Endothelial cell of umbilical vein (primary cell): Measurements from ENCODE around the gene TENT5C. TPM values are rescaled to one million over a fixed set of nuclear protein-coding genes. Genes with fewer than 3 reads are reported as not detected.

Experiments
- BruUV-seq: library from RNA; stranded (reverse); fragments of 400-500 nt; replicated peaks from 2 replicates; lab custom pipeline; 2021; lab: Mats Ljungman, UMichigan
- CTCF ChIA-PET: fragments of 300-600, 350-600 bp; sonication (Branson Sonifier 250); formaldehyde crosslinking; loops from one replicate; lab custom pipeline; 2021; ENCODE audit warnings: antibody characterized with exemption, inconsistent platforms; lab: Charles Lee
- POLR2A ChIA-PET: fragments of 300-600, 350-600 bp; sonication (Branson Sonifier 250); formaldehyde crosslinking; loops from one replicate; lab custom pipeline; 2021; ENCODE audit warnings: antibody characterized with exemption, inconsistent platforms; lab: Charles Lee
- DNase-seq: peaks from one replicate; pipeline ENCODE4 v3.0.0-alpha.2; 2011; ENCODE audit warnings: low read depth, low spot score
- FAIRE-seq: peaks from 2 replicates; lab custom pipeline; 2011; peaks lifted over from hg19 to GRCh38; lab: Jason Lieb, UNC
- H2AFZ ChIP-seq: 2 replicates; pipeline ENCODE4 v1.6.0; 2012; ENCODE audit warnings: low read depth, low read length, control low read depth, inconsistent platforms
- H3K27ac ChIP-seq: 2 replicates; pipeline ENCODE4 v1.5.1; 2011; ENCODE audit warnings: low read depth, mild to moderate bottlenecking, control low read depth, low read length, moderate library complexity; ENCODE audit not compliant: insufficient read depth
- H3K27me3 ChIP-seq, 2 experiments: 2 replicates each; pipeline versions ENCODE4 v1.6.0 to v1.6.1; 2011; ENCODE audit warnings: low read length in 2 of 2, mixed read lengths in 1 of 2; ENCODE audit not compliant: control insufficient read depth in 2 of 2, insufficient read depth in 2 of 2
- H3K36me3 ChIP-seq, 2 experiments: 2 replicates in 1 of 2; 3 replicates in 1 of 2; pipeline ENCODE4 v1.5.1; 2011; ENCODE audit warnings: low read length in 2 of 2, mild to moderate bottlenecking in 1 of 2, moderate library complexity in 1 of 2; ENCODE audit not compliant: control insufficient read depth in 2 of 2, insufficient read depth in 2 of 2; ENCODE audit errors: extremely low read depth in 1 of 2
- H3K4me1 ChIP-seq: 3 replicates; pipeline ENCODE4 v1.5.1; 2011; ENCODE audit warnings: mild to moderate bottlenecking, low read length; ENCODE audit not compliant: control insufficient read depth, insufficient read depth; ENCODE audit errors: extremely low read depth
- H3K4me2 ChIP-seq: 2 replicates; pipeline ENCODE4 v1.6.1; 2011; ENCODE audit warnings: low read length, control low read depth, mixed read lengths; ENCODE audit not compliant: insufficient read depth
- H3K4me3 ChIP-seq, 3 experiments: fragments of 200-600 bp in 1 of 3; sonication (generic), shearing (Covaris generic) in 1 of 3; replicated peaks in 1 of 3; 2 replicates each; pipeline ENCODE4 v1.5.1; 2011 to 2016; ENCODE audit warnings: control low read depth in 3 of 3, low read length in 3 of 3, mild to moderate bottlenecking in 2 of 3, inconsistent platforms in 1 of 3, low read depth in 1 of 3, moderate library complexity in 1 of 3; ENCODE audit not compliant: insufficient read depth in 1 of 3
- H3K79me2 ChIP-seq: 2 replicates; pipeline ENCODE4 v1.6.0; 2012; ENCODE audit warnings: low read length, inconsistent platforms; ENCODE audit not compliant: control insufficient read depth, insufficient read depth
- H3K9ac ChIP-seq: replicated peaks from 2 replicates; pipeline ENCODE3; 2011; ENCODE audit warnings: low read length, control low read depth; ENCODE audit not compliant: insufficient read depth; ENCODE audit errors: extremely low read depth
- H3K9me1 ChIP-seq: replicated peaks from 3 replicates; pipeline ENCODE4 v1.6.0; 2011; ENCODE audit warnings: mild to moderate bottlenecking, low read length; ENCODE audit not compliant: control insufficient read depth, insufficient read depth; ENCODE audit errors: extremely low read depth
- H3K9me3 ChIP-seq: replicated peaks from 2 replicates; pipeline ENCODE4 v1.5.1; 2012; ENCODE audit warnings: low read length, inconsistent platforms; ENCODE audit not compliant: control insufficient read depth, insufficient read depth
- H4K20me1 ChIP-seq: replicated peaks from 2 replicates; pipeline ENCODE3; 2011; ENCODE audit warnings: mild to moderate bottlenecking, low read length; ENCODE audit not compliant: control insufficient read depth, insufficient read depth; ENCODE audit errors: extremely low read depth
- EZH2 ChIP-seq: IDR thresholded peaks from 2 replicates; pipeline ENCODE4 v1.6.1; 2012; ENCODE audit warnings: borderline replicate concordance, low read depth, mild to moderate bottlenecking, moderate library complexity, low read length, inconsistent platforms; ENCODE audit not compliant: severe bottlenecking
- FOS ChIP-seq: IDR thresholded peaks from 2 replicates; pipeline ENCODE4 v1.6.1; 2011; ENCODE audit warnings: mild to moderate bottlenecking, low read length, moderate library complexity, borderline replicate concordance; ENCODE audit not compliant: insufficient read depth
- GATA2 ChIP-seq: IDR thresholded peaks from 2 replicates; pipeline ENCODE4 v1.7.0; 2011; ENCODE audit warnings: low read depth, mild to moderate bottlenecking, moderate library complexity, mixed read lengths, low read length; ENCODE audit not compliant: insufficient read length, insufficient read depth
- JUN ChIP-seq: IDR thresholded peaks from 2 replicates; pipeline ENCODE4 v1.6.1; 2011; ENCODE audit warnings: borderline replicate concordance, low read depth; ENCODE audit not compliant: insufficient read length, insufficient read depth
- MYC ChIP-seq: IDR thresholded peaks from one replicate; pipeline ENCODE4 v1.6.1; 2011; ENCODE audit warnings: mild to moderate bottlenecking, low read depth, low read length
- POLR2A ChIP-seq: IDR thresholded peaks from 2 replicates; pipeline ENCODE4 v1.6.1; 2012; ENCODE audit warnings: low read depth, mild to moderate bottlenecking, control low read depth, low read length
- POLR2AphosphoS5 ChIP-seq: IDR thresholded peaks from 2 replicates; pipeline ENCODE4 v1.6.1; 2012; ENCODE audit warnings: low read depth, mild to moderate bottlenecking, control low read depth, low read length, moderate library complexity; ENCODE audit not compliant: insufficient read depth
- dilution Hi-C: fragments of 300-500 bp; cut with MboI; formaldehyde crosslinking; loops from one replicate; pipeline ENCODE4 v1.15.0; 2019; ENCODE audit warnings: low sequenced_read_pairs; ENCODE audit not compliant: extremely low pct_ligation_motif_present
- intact Hi-C: fragments of 100-400 bp; cut with micrococcal nuclease; formaldehyde crosslinking; loops from one replicate; pipeline ENCODE4 v1.10.0; 2022
- polyA plus RNA-seq, 4 experiments: library from polyadenylated mRNA; depleted of rRNA in 3 of 4; stranded (reverse) in 3 of 4; unstranded in 1 of 4; fragments of >200 nt; gene quantifications; 2 replicates each; pipeline versions ENCODE4 v1.2.1 to v1.2.3, GENCODE V29; 2011 to 2012; ENCODE audit warnings: missing spikeins in 1 of 4
- total RNA-seq: library from RNA; stranded (reverse); gene quantifications from 2 replicates; pipeline ENCODE4 v1.2.3, GENCODE V29; 2021
- TF ChIP-seq, protein P1 (sequence below), 2 donors: IDR thresholded peaks; 1 replicate in 1 of 2; 2 replicates in 1 of 2; pipeline ENCODE4 v1.5.1; 2011; ENCODE audit warnings: low read length in 2 of 2, mild to moderate bottlenecking in 2 of 2, moderate library complexity in 2 of 2, control low read depth in 1 of 2, inconsistent platforms in 1 of 2, low read depth in 1 of 2; ENCODE audit not compliant: insufficient read depth in 1 of 2; ENCODE audit errors: extremely low read depth in 1 of 2
- TF ChIP-seq, protein P2 (sequence below): IDR thresholded peaks from 2 replicates; pipeline ENCODE4 v1.6.1; 2011; ENCODE audit not compliant: insufficient read depth, insufficient read length

The TENT5C gene
- total and polyA plus RNA-seq, 2 donors (not counting 3 experiments of a cell fraction or from before 2014, with no cell fraction given), result 0.06 to 0.22 TPM

GRCh38 chr1:117628343-117628742, 22.5 kb downstream of the TENT5C start:
- POLR2A ChIA-PET, result no interaction called here
- DNase-seq, result no peak
- no peak overlapping the region for H2AFZ ChIP-seq
- no peaks in the 10 kb centered on the region for H3K36me3 ChIP-seq
- FAIRE-seq, result no peak
- H3K4me1 ChIP-seq, result no peaks in the 10 kb centered on the region
- no peak overlapping the region for H3K9ac ChIP-seq
- peaks cover 4 to 8% of the 10 kb centered on the region in 2 experiments for H3K27me3 ChIP-seq
- TF ChIP-seq FOS (no peak), EZH2 (no peak), MYC (no peak), POLR2AphosphoS5 (no peak), JUN (no peak), POLR2A (no peak), GATA2 (no peak)
- TF ChIP-seq, protein P1, sequence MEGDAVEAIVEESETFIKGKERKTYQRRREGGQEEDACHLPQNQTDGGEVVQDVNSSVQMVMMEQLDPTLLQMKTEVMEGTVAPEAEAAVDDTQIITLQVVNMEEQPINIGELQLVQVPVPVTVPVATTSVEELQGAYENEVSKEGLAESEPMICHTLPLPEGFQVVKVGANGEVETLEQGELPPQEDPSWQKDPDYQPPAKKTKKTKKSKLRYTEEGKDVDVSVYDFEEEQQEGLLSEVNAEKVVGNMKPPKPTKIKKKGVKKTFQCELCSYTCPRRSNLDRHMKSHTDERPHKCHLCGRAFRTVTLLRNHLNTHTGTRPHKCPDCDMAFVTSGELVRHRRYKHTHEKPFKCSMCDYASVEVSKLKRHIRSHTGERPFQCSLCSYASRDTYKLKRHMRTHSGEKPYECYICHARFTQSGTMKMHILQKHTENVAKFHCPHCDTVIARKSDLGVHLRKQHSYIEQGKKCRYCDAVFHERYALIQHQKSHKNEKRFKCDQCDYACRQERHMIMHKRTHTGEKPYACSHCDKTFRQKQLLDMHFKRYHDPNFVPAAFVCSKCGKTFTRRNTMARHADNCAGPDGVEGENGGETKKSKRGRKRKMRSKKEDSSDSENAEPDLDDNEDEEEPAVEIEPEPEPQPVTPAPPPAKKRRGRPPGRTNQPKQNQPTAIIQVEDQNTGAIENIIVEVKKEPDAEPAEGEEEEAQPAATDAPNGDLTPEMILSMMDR (IDR thresholded peaks at IDR 0.05; ENCODE audit: extremely low read depth in 1 of 2, insufficient read depth in 1 of 2, low read depth in 1 of 2, low read length in 2 of 2), result no peak
- TF ChIP-seq, protein P2, sequence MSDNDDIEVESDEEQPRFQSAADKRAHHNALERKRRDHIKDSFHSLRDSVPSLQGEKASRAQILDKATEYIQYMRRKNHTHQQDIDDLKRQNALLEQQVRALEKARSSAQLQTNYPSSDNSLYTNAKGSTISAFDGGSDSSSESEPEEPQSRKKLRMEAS, result no peak
- no peak overlapping the region for H3K4me3 ChIP-seq
- H3K9me1 ChIP-seq, result no peaks in the 10 kb centered on the region
- dilution Hi-C loops, result no loop called here
- BruUV-seq, result no TSS peak
- H3K9me3 ChIP-seq, result no peaks in the 10 kb centered on the region
- no peak overlapping the region for H3K27ac ChIP-seq
- intact Hi-C loops, result no loop called here
- no peaks in the 10 kb centered on the region for H4K20me1 ChIP-seq
- no peaks in the 10 kb centered on the region for H3K79me2 ChIP-seq
- CTCF ChIA-PET, result interaction anchor here (0.6 to 1.3 kb wide), 3 partner anchors 8 to 126 kb away, joined by 3 to 4 read pairs (median 3); no protein-coding TSS in a partner anchor
- no peak overlapping the region for H3K4me2 ChIP-seq
